WI38 (cell line): Measurements from ENCODE around the gene USH2A.

Source experiments
- H3K4me3 ChIP-seq: 2 replicates; pipeline ENCODE4 v1.5.1; 2011; ENCODE audit warnings: low read depth, mild to moderate bottlenecking, control low read depth, low read length
- TF ChIP-seq, protein P1 (sequence below): IDR thresholded peaks from 2 replicates; pipeline ENCODE4 v1.5.1; 2012; ENCODE audit warnings: low read depth, mild to moderate bottlenecking, control low read depth, low read length

USH2A gene

DNA sequence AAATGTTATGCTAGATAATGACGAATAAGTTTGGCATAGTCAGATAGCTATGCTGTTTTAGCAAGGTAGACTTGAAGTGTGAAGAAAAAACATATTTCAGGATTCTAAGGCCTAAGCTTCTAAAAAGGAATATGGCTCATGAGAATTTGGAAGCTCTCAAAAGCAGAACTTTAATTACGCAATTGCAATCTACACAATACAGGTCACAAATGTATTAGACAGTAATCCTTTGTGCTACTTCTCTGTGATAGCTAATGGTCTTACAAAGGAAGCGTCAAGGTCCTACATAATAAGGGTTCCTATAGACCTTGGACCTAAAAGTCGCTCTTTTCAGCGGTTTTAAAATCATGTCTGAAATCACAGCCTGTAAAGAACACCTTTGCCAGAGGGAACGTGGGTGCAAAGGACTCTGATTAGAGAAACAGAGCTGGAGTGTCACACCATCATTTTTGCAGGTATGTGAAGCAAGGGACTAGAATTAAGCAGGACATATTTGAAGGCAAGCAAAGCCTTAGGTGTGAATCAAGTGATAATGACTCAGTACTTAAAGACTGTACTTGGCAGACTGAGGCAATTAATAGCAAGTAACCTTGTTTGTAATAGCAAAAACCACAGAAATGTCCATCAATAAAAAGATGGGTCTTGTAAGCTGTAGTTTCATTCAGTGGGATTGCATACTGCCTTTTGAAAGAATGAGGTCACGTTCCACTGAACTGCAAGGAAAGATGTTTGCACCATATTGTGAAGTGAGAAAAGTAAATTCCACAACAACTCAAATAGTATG lies 436.0 kb downstream of the USH2A start:
- H3K4me3 ChIP-seq, result no peak overlapping the region
- TF ChIP-seq, protein P1, sequence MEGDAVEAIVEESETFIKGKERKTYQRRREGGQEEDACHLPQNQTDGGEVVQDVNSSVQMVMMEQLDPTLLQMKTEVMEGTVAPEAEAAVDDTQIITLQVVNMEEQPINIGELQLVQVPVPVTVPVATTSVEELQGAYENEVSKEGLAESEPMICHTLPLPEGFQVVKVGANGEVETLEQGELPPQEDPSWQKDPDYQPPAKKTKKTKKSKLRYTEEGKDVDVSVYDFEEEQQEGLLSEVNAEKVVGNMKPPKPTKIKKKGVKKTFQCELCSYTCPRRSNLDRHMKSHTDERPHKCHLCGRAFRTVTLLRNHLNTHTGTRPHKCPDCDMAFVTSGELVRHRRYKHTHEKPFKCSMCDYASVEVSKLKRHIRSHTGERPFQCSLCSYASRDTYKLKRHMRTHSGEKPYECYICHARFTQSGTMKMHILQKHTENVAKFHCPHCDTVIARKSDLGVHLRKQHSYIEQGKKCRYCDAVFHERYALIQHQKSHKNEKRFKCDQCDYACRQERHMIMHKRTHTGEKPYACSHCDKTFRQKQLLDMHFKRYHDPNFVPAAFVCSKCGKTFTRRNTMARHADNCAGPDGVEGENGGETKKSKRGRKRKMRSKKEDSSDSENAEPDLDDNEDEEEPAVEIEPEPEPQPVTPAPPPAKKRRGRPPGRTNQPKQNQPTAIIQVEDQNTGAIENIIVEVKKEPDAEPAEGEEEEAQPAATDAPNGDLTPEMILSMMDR, result no peak

DNA sequence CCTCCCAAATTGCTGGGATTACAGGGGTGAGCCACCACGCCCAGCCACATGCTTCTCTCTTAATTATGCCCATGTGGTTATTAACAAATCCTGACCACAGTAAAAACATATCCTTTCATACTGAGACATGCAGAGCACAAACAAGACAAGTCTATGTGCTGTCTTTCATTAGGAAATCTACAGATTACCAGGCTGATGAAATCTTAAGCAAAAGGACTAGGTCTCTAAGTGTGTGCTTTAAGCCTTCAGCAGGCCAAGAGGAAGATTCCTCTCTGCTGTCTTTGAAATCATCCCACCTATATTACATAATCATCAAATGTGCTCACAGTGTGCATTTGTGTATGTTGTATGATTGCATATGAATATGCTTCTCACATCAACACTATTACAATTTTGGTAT lies 436.8 kb downstream of the USH2A start:
- no peak overlapping the region for H3K4me3 ChIP-seq
- TF ChIP-seq, protein P1, result no peak

GRCh38 chr1:215983680-215984079 lies 439.6 kb downstream of the USH2A start:
- H3K4me3 ChIP-seq, result no peak overlapping the region
- TF ChIP-seq, protein P1, result no peak

DNA sequence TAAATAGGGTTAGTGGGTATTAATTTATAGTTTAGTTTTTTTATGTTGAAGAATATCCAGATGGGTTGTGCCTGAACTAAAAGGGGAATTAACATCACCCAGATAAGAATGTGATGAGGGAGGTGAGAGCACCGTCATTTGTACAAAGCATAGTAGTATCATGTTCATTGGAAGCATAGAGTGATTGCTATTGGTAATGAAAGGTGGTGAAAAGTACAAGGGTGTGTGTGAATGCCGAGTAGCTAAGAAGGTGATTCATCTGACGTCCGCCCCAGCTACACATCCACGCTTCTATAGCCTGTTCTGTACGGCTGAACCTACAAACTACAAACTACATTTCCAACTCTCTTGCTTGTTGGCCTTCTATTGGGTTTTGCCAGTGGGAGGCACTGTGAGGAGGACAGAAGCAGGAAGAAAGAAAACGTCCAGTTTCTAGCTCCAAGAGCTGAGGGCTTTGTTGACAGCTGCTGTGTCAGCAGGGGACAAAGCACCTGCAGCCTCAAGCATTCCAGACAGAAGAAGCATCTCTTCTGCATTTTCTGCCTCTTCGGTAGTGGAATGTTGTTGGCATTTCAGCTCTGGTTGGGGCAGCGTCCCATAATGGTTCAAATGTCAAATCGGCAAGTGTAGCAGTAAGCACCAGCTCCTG lies 451.3 kb downstream of the USH2A start:
- TF ChIP-seq, protein P1, result no peak

GRCh38 chr1:215970406-215970805 lies 452.8 kb downstream of the USH2A start:
- H3K4me3 ChIP-seq, result no peak overlapping the region
- TF ChIP-seq, protein P1, result no peak

More for the DNA sequence above, 451.3 kb downstream of the USH2A start:
- H3K4me3 ChIP-seq, result no peak overlapping the region

- TF ChIP-seq, protein P1, result no peak
- H3K4me3 ChIP-seq, result no peak overlapping the region
These were observed 459.6 kb downstream of the USH2A start for GRCh38 chr1:215963621-215964020.

DNA sequence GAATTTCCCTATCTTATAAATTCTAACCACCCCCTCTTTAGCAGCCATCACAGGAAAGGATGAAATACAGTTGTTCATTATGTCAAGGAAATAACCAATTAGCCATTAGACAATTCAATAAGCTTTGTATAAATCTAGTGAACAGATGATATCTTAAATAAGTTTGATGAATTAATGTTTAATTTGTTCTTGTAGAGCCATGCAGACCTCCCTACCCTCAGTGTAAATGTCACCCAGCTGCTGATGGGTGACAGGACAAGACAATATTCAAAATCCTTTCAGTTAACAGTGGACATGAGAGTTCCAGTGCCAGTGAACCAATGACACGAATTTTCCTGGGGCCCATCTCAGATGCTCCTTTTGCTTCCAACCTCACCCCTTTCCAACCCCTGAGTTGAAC lies 460.2 kb downstream of the USH2A start:
- TF ChIP-seq, protein P1, result no peak
- H3K4me3 ChIP-seq, result no peak overlapping the region
